GM12801 (cell line): ENCODE results near the gene CCL24.

ENCODE experiments used
- CTCF ChIP-seq: IDR thresholded peaks from one replicate; pipeline ENCODE4 v1.5.1; 2011; ENCODE audit warnings: control low read depth; ENCODE audit not compliant: insufficient read length; ENCODE audit errors: extremely low read depth

The CCL24 gene

GRCh38 chr7:75813084-75813483 lies 522 bp downstream of the CCL24 start:
- no peak for TF ChIP-seq CTCF

DNA sequence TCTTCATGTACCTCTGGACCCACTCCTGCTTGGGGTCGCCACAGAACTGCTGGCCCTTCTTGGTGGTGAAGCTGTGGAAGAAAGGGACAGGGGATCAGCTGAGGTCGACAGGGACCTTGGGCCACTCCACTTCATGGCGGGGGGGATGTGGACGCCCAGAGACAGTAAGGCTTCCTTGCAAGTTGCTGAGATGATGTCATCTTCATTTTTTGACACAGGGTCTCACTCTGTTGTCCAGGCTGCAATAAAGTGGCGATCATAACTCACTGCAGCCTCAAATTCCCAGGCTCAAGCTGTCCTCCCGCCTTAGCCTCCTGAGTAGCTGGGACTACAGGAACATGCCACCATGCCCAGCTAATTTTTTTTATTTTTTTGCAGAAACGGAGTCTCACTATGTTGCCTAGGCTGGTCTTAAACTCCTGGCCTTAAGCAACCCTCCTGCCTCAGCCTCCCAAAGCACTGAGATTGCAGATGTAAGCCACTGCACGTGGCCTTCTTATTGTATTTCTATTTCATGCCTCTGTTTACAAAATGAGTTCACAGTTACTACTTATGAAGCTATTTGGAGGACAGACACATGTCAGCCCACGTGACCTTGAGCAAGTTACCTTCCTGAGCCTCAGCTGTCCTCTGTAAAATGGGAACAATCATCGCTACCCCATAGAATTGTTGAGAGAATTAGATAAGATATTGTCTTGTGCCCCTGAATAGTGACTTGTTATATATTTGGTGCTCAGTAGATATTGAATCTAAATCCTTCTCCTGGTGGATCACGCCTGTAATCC lies 1.5 kb downstream of the CCL24 start:
- no peak for TF ChIP-seq CTCF

GRCh38 chr7:75809396-75809795 lies 4.2 kb downstream of the CCL24 start:
- no peak for TF ChIP-seq CTCF

- no peak for TF ChIP-seq CTCF
Measured at GRCh38 chr7:75808106-75808505, 5.5 kb downstream of the CCL24 start.

DNA sequence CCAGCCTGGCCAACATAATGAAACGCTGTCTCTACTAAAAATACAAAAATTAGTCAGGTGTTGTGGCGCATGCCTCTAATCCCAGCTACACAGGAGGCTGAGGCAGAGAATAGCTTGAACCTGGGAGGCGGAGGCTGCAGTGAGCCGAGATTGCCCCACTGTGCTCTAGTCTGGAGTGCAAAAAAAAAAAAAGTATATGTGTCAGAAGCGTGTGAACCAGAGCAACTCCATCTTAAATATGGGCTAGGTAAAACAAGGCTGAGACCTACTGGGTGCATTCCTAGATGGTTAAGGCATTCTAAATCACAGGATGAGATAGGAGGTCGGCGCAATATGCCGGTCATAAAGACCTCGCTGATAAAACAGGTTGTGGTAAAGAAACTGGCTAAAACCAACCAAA lies 6.2 kb downstream of the CCL24 start:
- no peak for TF ChIP-seq CTCF

- TF ChIP-seq CTCF: no peak
Measured at GRCh38 chr7:75806560-75807307, 6.9 kb downstream of the CCL24 start.

GRCh38 chr7:75804705-75805104 lies 8.9 kb downstream of the CCL24 start:
- no peak for TF ChIP-seq CTCF
